HCT116 (cell line): Measurements from ENCODE around the gene NFATC1. TPM values are rescaled to one million over a fixed set of nuclear protein-coding genes. Genes with fewer than 3 reads are reported as not detected.

ENCODE experiments used
- ATAC-seq: fragments of 200-7000 bp; cut with Tn5 transposase; 2 replicates; pipeline ENCODE4 v1.9.1; 2020; ENCODE audit warnings: mild to moderate bottlenecking, moderate library complexity
- BruUV-seq: library from RNA; stranded (reverse); fragments of 400-500 nt; replicated peaks from 2 replicates; lab custom pipeline; 2021; lab: Mats Ljungman, UMichigan
- CTCF ChIA-PET: fragments of 300-600 bp; sonication (Branson Sonifier 250); formaldehyde crosslinking; loops from one replicate; lab custom pipeline; 2021; ENCODE audit warnings: antibody characterized with exemption; lab: Charles Lee
- POLR2A ChIA-PET: fragments of 300-600, 350-600 bp; sonication (Branson Sonifier 250); formaldehyde crosslinking; loops from one replicate; lab custom pipeline; 2021; ENCODE audit warnings: antibody characterized with exemption; lab: Charles Lee
- RAD21 ChIA-PET, 2 experiments: fragments of 300-600 bp; sonication (Branson Sonifier 250); formaldehyde crosslinking; loops; one replicate each; lab custom pipeline; 2023; ENCODE audit warnings: low total read pairs in 2 of 2; ENCODE audit not compliant: uncharacterized antibody in 2 of 2, unreplicated experiment in 2 of 2, low non-redundant PET in 1 of 2; lab: Charles Lee
- DNase-seq: peaks from one replicate; pipeline ENCODE4 v3.0.0-alpha.2; 2010; ENCODE audit warnings: low read depth, low spot score
- H2AFZ ChIP-seq: fragments of 200-600 bp; shearing (Covaris generic), sonication (generic); 2 replicates; pipeline ENCODE4 v1.6.1; 2017; ENCODE audit warnings: low read depth, mixed run types, mixed read lengths, antibody characterized with exemption, low read length; ENCODE audit not compliant: poor library complexity, severe bottlenecking
- H3K27ac ChIP-seq: 2 replicates; pipeline ENCODE4 v1.5.1; 2012; ENCODE audit warnings: low read depth, low read length
- H3K27me3 ChIP-seq: fragments of 200-600 bp; sonication (generic); 2 replicates; pipeline ENCODE4 v1.6.1; 2016; ENCODE audit warnings: mixed run types, low read length, mixed read lengths; ENCODE audit not compliant: insufficient read depth
- H3K36me3 ChIP-seq, 2 experiments: fragments of 200-500 bp in 1 of 2; fragments of 200-600 bp in 1 of 2; sonication (Bioruptor generic) in 1 of 2; sonication (generic) in 1 of 2; 2 replicates each; pipeline versions ENCODE4 v1.5.1 to v1.6.1; 2014 to 2016; ENCODE audit warnings: low read length in 2 of 2, inconsistent platforms in 1 of 2, mixed read lengths in 1 of 2, mixed run types in 1 of 2; ENCODE audit not compliant: insufficient read depth in 2 of 2, control insufficient read depth in 1 of 2
- H3K4me1 ChIP-seq, 2 experiments: fragments of 200-600 bp in 1 of 2; sonication (generic) in 1 of 2; 2 replicates each; pipeline versions ENCODE4 v1.5.1 to v1.6.1; 2012 to 2017; ENCODE audit warnings: low read length in 2 of 2, inconsistent platforms in 1 of 2, mild to moderate bottlenecking in 1 of 2, mixed read lengths in 1 of 2, mixed run types in 1 of 2, moderate library complexity in 1 of 2; ENCODE audit not compliant: insufficient read depth in 2 of 2, control insufficient read depth in 1 of 2
- H3K4me2 ChIP-seq: fragments of 200-600 bp; sonication (generic); 2 replicates; pipeline ENCODE4 v1.6.1; 2017; ENCODE audit warnings: mixed run types, low read length, mixed read lengths
- H3K4me3 ChIP-seq, 2 experiments: fragments of 200-600 bp in 1 of 2; sonication (generic) in 1 of 2; replicated peaks in 1 of 2; 2 replicates each; pipeline ENCODE4 v1.5.1; 2011 to 2016; ENCODE audit warnings: low read length in 2 of 2, control low read depth in 1 of 2, low read depth in 1 of 2, mild to moderate bottlenecking in 1 of 2, mixed read lengths in 1 of 2, mixed run types in 1 of 2
- H3K79me2 ChIP-seq: fragments of 200-600 bp; sonication (generic); 2 replicates; pipeline ENCODE4 v1.6.1; 2017; ENCODE audit warnings: mild to moderate bottlenecking, mixed run types, low read length, moderate library complexity, mixed read lengths; ENCODE audit not compliant: insufficient read depth
- H3K9ac ChIP-seq: fragments of 200-600 bp; sonication (generic); 2 replicates; pipeline ENCODE4 v1.6.1; 2016; ENCODE audit warnings: low read length, mixed read lengths
- H3K9me2 ChIP-seq: fragments of 200-600 bp; sonication (generic), shearing (Covaris generic); 2 replicates; pipeline ENCODE4 v1.6.1; 2017; ENCODE audit warnings: mixed run types, mild to moderate bottlenecking, moderate library complexity; ENCODE audit not compliant: insufficient read depth
- H3K9me3 ChIP-seq, 2 experiments: fragments of 200-500 bp in 1 of 2; fragments of 200-600 bp in 1 of 2; sonication (Bioruptor generic) in 1 of 2; sonication (generic) in 1 of 2; 2 replicates each; pipeline ENCODE4 v1.6.1; 2014 to 2017; ENCODE audit warnings: low read length in 2 of 2, mixed read lengths in 2 of 2, inconsistent platforms in 1 of 2, low read depth in 1 of 2, mild to moderate bottlenecking in 1 of 2, mixed run types in 1 of 2, moderate library complexity in 1 of 2; ENCODE audit not compliant: control insufficient read depth in 1 of 2, insufficient read depth in 1 of 2
- H4K20me1 ChIP-seq: fragments of 200-600 bp; sonication (generic), shearing (Covaris generic); 2 replicates; pipeline ENCODE4 v1.6.1; 2017; ENCODE audit warnings: mixed run types, mild to moderate bottlenecking, moderate library complexity; ENCODE audit not compliant: insufficient read depth
- ATF3 ChIP-seq: IDR thresholded peaks from 2 replicates; pipeline ENCODE4 v1.6.1; 2012
- CTCF ChIP-seq, 3 experiments: fragments of 200-600 bp in 1 of 3; sonication (generic) in 1 of 3; IDR thresholded peaks in 2 of 3; conservative IDR thresholded peaks in 1 of 3; 2 replicates each; pipeline ENCODE4 v1.5.1; 2012 to 2017; ENCODE audit warnings: low read depth in 2 of 3, low read length in 2 of 3, antibody characterized with exemption in 1 of 3, borderline replicate concordance in 1 of 3, control low read depth in 1 of 3, mild to moderate bottlenecking in 1 of 3, mixed read lengths in 1 of 3, mixed run types in 1 of 3, moderate library complexity in 1 of 3; ENCODE audit not compliant: insufficient read depth in 1 of 3
- ELF1 ChIP-seq: IDR thresholded peaks from 2 replicates; pipeline ENCODE4 v1.6.1; 2012; ENCODE audit warnings: low read depth, borderline replicate concordance
- EZH2phosphoT487 ChIP-seq: fragments of 200-600 bp; IDR thresholded peaks from 2 replicates; pipeline ENCODE4 v1.6.1; 2018; ENCODE audit warnings: antibody characterized with exemption, borderline replicate concordance
- MAX ChIP-seq: IDR thresholded peaks from 2 replicates; pipeline ENCODE4 v1.6.1; 2012
- POLR2AphosphoS5 ChIP-seq: IDR thresholded peaks from 2 replicates; pipeline ENCODE4 v1.6.1; 2011; ENCODE audit warnings: mild to moderate bottlenecking, low read depth, low read length, moderate library complexity
- RAD21 ChIP-seq: IDR thresholded peaks from 2 replicates; pipeline ENCODE4 v1.6.1; 2012; ENCODE audit warnings: low read depth, mild to moderate bottlenecking
- REST ChIP-seq: IDR thresholded peaks from 2 replicates; pipeline ENCODE4 v1.6.1; 2012; ENCODE audit warnings: low read depth
- SRF ChIP-seq: IDR thresholded peaks from 2 replicates; pipeline ENCODE4 v1.6.1; 2012; ENCODE audit warnings: low read depth
- YY1 ChIP-seq: IDR thresholded peaks from 2 replicates; pipeline ENCODE4 v1.6.1; 2011; ENCODE audit warnings: low read length, low read depth, moderate library complexity, mild to moderate bottlenecking; ENCODE audit not compliant: insufficient replicate concordance; ENCODE audit errors: extremely low read depth
- ZFX ChIP-seq: fragments of 450-650 bp; IDR thresholded peaks from 2 replicates; pipeline ENCODE4 v1.6.1; 2017
- ZNF274 ChIP-seq: fragments of 200-500 bp; sonication (Bioruptor generic); IDR thresholded peaks from 2 replicates; pipeline ENCODE4 v1.6.1; 2014; ENCODE audit warnings: mild to moderate bottlenecking, low read depth, low read length, inconsistent platforms
- intact Hi-C: fragments of 100-400 bp; cut with micrococcal nuclease; formaldehyde crosslinking; loops from 2 replicates; pipeline ENCODE4 v1.10.0; 2022
- total RNA-seq: library from RNA; stranded (reverse); gene quantifications from one replicate; pipeline ENCODE4 v1.2.1, GENCODE V29; 2021; ENCODE audit not compliant: unreplicated experiment

NFATC1 gene
- total RNA-seq, 1 experiment from 2014 or later, result 20.8 TPM

- RAD21 ChIA-PET, result no interaction called here
- intact Hi-C loops, result no loop called here
- no peak overlapping the region for H3K27ac ChIP-seq
- TF ChIP-seq EZH2phosphoT487 (no peak), ZFX (no peak), ATF3 (no peak), POLR2AphosphoS5 (no peak), ZNF274 (no peak), CTCF (IDR thresholded peaks at IDR 0.05 in 2 of 3, conservative IDR thresholded peaks at IDR 0.05 in 1 of 3; ENCODE audit: borderline replicate concordance in 1 of 3, insufficient read depth in 1 of 3, low read depth in 2 of 3, low read length in 2 of 3) (no peak), SRF (no peak), RAD21 (no peak), YY1 (no peak), ELF1 (no peak), REST (no peak), MAX (no peak)
- TF ChIP-seq, all 23 proteins: peak for 0
- POLR2A ChIA-PET, result no interaction called here
- Histone ChIP-seq H3K79me2 (no peaks in the 10 kb centered on the region), H3K9me3 (peaks cover 0 to 7% of the 10 kb centered on the region in 2 experiments; a peak in 1 of 4 replicates), H2AFZ (no peak overlapping the region), H3K36me3 (no peaks in the 10 kb centered on the region), H3K27me3 (no peaks in the 10 kb centered on the region), H3K4me1 (no peaks in the 10 kb centered on the region), H3K4me3 (no peak overlapping the region), H4K20me1 (no peaks in the 10 kb centered on the region), H3K9ac (no peak overlapping the region), H3K4me2 (no peak overlapping the region), H3K9me2 (no peaks in the 10 kb centered on the region)
- no peak for DNase-seq
- ATAC-seq, result no peak
- CTCF ChIA-PET, result no interaction called here
- no TSS peak for BruUV-seq
Measured at GRCh38 chr18:79493801-79494211, 98.1 kb downstream of the NFATC1 start.
